Parathyroid adenoma (tissue), 2 donors: ENCODE results near the gene STARD10.

Experiments
- H2AFZ ChIP-seq: fragments of 300-600 bp; sonication (generic); one replicate; pipeline ENCODE4 v1.7.0; 2017; ENCODE audit warnings: antibody characterized with exemption, mild to moderate bottlenecking
- H3K27ac ChIP-seq: fragments of 300-600 bp; sonication (generic); one replicate; pipeline ENCODE4 v1.7.0; 2017
- H3K27me3 ChIP-seq: fragments of 300-600 bp; sonication (generic); one replicate; pipeline ENCODE4 v1.7.0; 2017; ENCODE audit warnings: low read length; ENCODE audit not compliant: control insufficient read depth, insufficient read depth
- H3K36me3 ChIP-seq: fragments of 300-600 bp; sonication (generic); one replicate; pipeline ENCODE4 v1.7.0; 2017; ENCODE audit warnings: low read length; ENCODE audit not compliant: control insufficient read depth, insufficient read depth
- H3K4me1 ChIP-seq: fragments of 300-600 bp; sonication (generic); one replicate; pipeline ENCODE4 v1.7.0; 2017; ENCODE audit warnings: control low read depth
- H3K4me2 ChIP-seq: fragments of 300-600 bp; sonication (generic); one replicate; pipeline ENCODE4 v1.7.0; 2017; ENCODE audit warnings: low read length
- H3K4me3 ChIP-seq: fragments of 300-600 bp; sonication (generic); one replicate; pipeline ENCODE4 v1.7.0; 2017; ENCODE audit warnings: low read depth, low read length
- H3K79me2 ChIP-seq: fragments of 300-600 bp; sonication (generic); one replicate; pipeline ENCODE4 v1.7.0; 2017; ENCODE audit warnings: control low read depth
- H3K9ac ChIP-seq: fragments of 300-600 bp; sonication (generic); one replicate; pipeline ENCODE4 v1.7.0; 2017; ENCODE audit warnings: mild to moderate bottlenecking
- H3K9me3 ChIP-seq: fragments of 300-600 bp; sonication (generic); one replicate; pipeline ENCODE4 v1.7.0; 2017; ENCODE audit warnings: low read length; ENCODE audit not compliant: control insufficient read depth
- CTCF ChIP-seq: fragments of 300-600 bp; sonication (generic); IDR thresholded peaks from one replicate; pipeline ENCODE4 v1.7.0; 2017; ENCODE audit warnings: antibody characterized with exemption, mild to moderate bottlenecking
- donor health status: primary hyperparathyroidism.

Gene STARD10

DNA sequence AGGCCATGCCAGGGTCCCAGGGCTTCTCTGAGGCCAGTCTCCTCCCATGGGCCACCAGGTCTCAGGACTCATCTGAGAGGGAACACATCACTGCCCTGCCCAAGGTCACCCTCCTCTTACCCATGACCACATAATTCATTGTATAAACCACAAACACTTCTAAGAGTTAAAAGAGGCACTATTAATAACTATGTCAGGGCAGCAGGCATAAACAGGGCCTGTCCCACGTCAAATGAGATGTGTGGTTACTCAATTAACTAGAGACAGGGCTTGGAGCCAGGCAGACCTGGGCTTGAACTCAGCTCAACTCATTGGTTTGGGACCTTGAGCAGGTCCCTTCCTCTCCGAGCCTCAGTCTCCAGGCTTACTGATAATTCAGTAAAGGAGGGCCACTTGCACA is 74.7 kb downstream of the STARD10 start:
- Histone ChIP-seq H3K4me1 (peaks cover 4% of the 10 kb centered on the region), H3K9me3 (no peaks in the 10 kb centered on the region), H3K36me3 (no peaks in the 10 kb centered on the region), H3K9ac (no peak overlapping the region), H3K4me3 (no peak overlapping the region), H3K79me2 (peaks cover 25% of the 10 kb centered on the region), H3K27me3 (no peaks in the 10 kb centered on the region), H2AFZ (no peak overlapping the region), H3K27ac (no peak overlapping the region), H3K4me2 (no peak overlapping the region)
- no peak for TF ChIP-seq CTCF

- Histone ChIP-seq H3K4me1 (peaks cover 4% of the 10 kb centered on the region), H3K4me3 (no peak overlapping the region), H2AFZ (no peak overlapping the region), H3K9me3 (no peaks in the 10 kb centered on the region), H3K27ac (no peak overlapping the region), H3K4me2 (no peak overlapping the region), H3K36me3 (no peaks in the 10 kb centered on the region), H3K79me2 (peaks cover 18% of the 10 kb centered on the region), H3K9ac (no peak overlapping the region), H3K27me3 (no peaks in the 10 kb centered on the region)
- TF ChIP-seq CTCF, result no peak
These were observed 75.7 kb downstream of the STARD10 start for GRCh38 chr11:72718101-72718501.

DNA sequence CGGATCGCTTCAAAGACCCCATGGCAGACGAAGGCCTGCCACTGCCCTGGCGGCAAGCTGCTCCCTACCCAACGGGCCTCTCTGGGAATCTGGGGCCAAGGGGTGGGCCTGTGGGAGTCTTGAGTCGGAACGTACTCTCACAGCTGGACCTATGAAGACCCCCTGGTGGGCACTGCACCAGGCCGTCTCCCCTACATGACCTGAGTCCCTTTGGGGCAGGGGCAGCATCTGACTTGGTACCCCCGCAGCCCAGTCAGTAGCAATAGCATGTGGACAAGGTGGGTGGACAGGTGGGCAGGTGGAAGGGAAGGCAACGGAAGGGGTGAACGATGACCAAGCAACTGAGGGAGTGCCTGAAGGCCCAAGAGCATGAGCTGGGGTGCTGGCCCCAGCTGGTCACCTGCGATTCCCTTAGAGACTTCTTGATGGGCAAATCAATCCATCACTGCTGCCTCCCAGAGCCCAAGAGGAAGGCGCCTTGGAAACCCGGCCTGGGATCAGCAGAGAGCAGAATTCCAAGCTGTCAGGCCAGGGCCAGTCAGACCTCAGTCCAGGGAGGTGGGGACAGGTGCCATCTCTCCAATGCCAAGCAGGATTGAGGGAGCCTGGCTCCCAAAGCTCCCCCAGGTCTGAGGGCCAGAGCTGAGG is 76.9 kb downstream of the STARD10 start:
- Histone ChIP-seq H3K4me3 (no peak overlapping the region), H3K9ac (no peak overlapping the region), H3K4me2 (no peak overlapping the region), H3K27ac (no peak overlapping the region), H3K9me3 (no peaks in the 10 kb centered on the region), H3K36me3 (no peaks in the 10 kb centered on the region), H3K27me3 (no peaks in the 10 kb centered on the region), H2AFZ (no peak overlapping the region), H3K4me1 (no peaks in the 10 kb centered on the region), H3K79me2 (peaks cover 12% of the 10 kb centered on the region)
- no peak for TF ChIP-seq CTCF

GRCh38 chr11:72716290-72716689 is 77.6 kb downstream of the STARD10 start:
- no peaks in the 10 kb centered on the region for H3K27me3 ChIP-seq
- H3K9ac ChIP-seq, result no peak overlapping the region
- H3K36me3 ChIP-seq, result no peaks in the 10 kb centered on the region
- H3K9me3 ChIP-seq, result no peaks in the 10 kb centered on the region
- H2AFZ ChIP-seq, result no peak overlapping the region
- no peak overlapping the region for H3K4me2 ChIP-seq
- H3K79me2 ChIP-seq, result peaks cover 7% of the 10 kb centered on the region
- H3K4me1 ChIP-seq, result no peaks in the 10 kb centered on the region
- H3K27ac ChIP-seq, result no peak overlapping the region
- no peak for TF ChIP-seq CTCF
- no peak overlapping the region for H3K4me3 ChIP-seq

DNA sequence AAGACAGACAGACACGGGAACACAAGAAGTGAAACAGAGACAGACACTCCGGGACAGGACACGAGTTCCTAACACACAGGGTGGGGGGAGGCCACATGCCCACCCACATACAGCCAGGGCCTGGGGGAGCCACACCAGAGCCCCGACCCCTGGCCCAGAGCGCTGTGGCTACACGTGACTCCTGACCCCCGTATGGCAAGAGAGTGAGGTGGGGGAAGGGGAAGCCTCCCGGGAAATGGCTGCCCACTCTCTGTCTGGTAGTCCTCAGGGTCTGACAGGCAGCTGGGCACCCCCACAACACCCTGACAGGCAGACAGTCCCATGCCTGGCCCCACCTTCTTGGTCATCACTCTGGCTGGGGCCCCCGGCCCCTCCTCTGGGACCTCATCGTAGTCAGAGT is 81.0 kb downstream of the STARD10 start:
- H3K79me2 ChIP-seq, result no peaks in the 10 kb centered on the region
- H2AFZ ChIP-seq, result no peak overlapping the region
- no peak overlapping the region for H3K4me2 ChIP-seq
- H3K27me3 ChIP-seq, result no peaks in the 10 kb centered on the region
- H3K4me1 ChIP-seq, result no peaks in the 10 kb centered on the region
- TF ChIP-seq CTCF, result no peak
- H3K9me3 ChIP-seq, result no peaks in the 10 kb centered on the region
- H3K27ac ChIP-seq, result no peak overlapping the region
- no peak overlapping the region for H3K4me3 ChIP-seq
- H3K36me3 ChIP-seq, result no peaks in the 10 kb centered on the region
- H3K9ac ChIP-seq, result no peak overlapping the region
